ENCODE measurements around the gene MPND. TPM values are rescaled to one million over a fixed set of nuclear protein-coding genes. Genes with fewer than 3 reads are reported as not detected.

MPND gene
- total and polyA plus RNA-seq, 12 donors = 15.2 to 26.6 (median 20.9) TPM

- H3K4me1 ChIP-seq = no peaks in the 10 kb centered on the region
- TF ChIP-seq, protein P1, sequence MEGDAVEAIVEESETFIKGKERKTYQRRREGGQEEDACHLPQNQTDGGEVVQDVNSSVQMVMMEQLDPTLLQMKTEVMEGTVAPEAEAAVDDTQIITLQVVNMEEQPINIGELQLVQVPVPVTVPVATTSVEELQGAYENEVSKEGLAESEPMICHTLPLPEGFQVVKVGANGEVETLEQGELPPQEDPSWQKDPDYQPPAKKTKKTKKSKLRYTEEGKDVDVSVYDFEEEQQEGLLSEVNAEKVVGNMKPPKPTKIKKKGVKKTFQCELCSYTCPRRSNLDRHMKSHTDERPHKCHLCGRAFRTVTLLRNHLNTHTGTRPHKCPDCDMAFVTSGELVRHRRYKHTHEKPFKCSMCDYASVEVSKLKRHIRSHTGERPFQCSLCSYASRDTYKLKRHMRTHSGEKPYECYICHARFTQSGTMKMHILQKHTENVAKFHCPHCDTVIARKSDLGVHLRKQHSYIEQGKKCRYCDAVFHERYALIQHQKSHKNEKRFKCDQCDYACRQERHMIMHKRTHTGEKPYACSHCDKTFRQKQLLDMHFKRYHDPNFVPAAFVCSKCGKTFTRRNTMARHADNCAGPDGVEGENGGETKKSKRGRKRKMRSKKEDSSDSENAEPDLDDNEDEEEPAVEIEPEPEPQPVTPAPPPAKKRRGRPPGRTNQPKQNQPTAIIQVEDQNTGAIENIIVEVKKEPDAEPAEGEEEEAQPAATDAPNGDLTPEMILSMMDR (IDR thresholded peaks at IDR 0.05) = no peak
- H3K27me3 ChIP-seq = peaks cover 0 to 36% (median 21%) of the 10 kb centered on the region in 7 donors
- no peak overlapping the region for H3K4me3 ChIP-seq
- DNase-seq (no peak), ATAC-seq (no peak)
- H3K27ac ChIP-seq = no peak overlapping the region
- no peaks in the 10 kb centered on the region for H3K36me3 ChIP-seq
- intact Hi-C loops (cut with DNase I) = no loop called here
- H3K9me3 ChIP-seq = no peaks in the 10 kb centered on the region
- WGBS, 2 donors = 67 to 68% methylated on average over 27 of the region's 27 CpGs
Observed at GRCh38 chr19:4297901-4298809, 45.2 kb upstream of the MPND start.

DNA sequence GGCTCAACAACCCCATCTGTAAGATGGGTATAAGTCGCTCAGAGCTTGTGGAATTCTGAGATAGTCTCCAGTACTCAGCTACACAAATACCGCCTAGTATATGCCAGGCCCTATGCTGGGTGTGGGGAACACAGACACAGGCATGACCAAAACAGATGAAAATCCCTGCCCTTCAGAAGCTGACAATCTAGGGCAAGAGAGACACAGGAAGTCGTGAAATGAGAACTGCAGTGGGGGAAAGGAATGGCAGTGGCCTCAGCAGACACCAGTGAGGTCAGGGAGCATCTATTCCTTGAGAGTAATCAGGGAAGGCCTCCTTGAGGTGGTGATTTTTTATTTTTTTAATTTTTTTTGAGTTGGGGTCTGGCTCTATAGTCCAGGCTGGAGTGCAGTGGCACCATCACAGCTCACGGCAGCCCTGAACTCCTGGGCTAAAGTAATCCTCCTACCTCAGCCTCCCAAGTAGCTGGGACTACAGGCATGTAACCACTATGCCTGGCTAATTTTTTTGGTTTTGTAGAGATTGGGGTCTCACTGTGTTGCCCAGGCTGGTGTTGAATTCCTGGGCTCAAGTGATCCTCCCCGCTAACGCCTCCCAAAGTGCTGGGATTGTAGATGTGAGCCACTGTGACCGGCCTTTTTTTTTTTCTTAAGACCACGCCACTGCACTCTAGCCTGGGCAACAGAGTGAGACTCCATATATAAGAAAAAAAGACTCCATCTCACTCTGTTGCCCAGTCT is 44.4 kb upstream of the MPND start:
- ATAC-seq (no peak), DNase-seq (no peak)
- Histone ChIP-seq H3K36me3 (no peaks in the 10 kb centered on the region), H3K4me3 (no peak overlapping the region), H3K4me1 (no peaks in the 10 kb centered on the region), H3K9me3 (no peaks in the 10 kb centered on the region), H3K27me3 (peaks cover 0 to 37% (median 22%) of the 10 kb centered on the region in 7 donors), H3K27ac (no peak overlapping the region)
- intact Hi-C loops (cut with DNase I) = no loop called here
- TF ChIP-seq, protein P1 (IDR thresholded peaks at IDR 0.05) = no peak
- 76 to 88% methylated on average over 8 of the region's 8 CpGs for WGBS, 2 donors

DNA sequence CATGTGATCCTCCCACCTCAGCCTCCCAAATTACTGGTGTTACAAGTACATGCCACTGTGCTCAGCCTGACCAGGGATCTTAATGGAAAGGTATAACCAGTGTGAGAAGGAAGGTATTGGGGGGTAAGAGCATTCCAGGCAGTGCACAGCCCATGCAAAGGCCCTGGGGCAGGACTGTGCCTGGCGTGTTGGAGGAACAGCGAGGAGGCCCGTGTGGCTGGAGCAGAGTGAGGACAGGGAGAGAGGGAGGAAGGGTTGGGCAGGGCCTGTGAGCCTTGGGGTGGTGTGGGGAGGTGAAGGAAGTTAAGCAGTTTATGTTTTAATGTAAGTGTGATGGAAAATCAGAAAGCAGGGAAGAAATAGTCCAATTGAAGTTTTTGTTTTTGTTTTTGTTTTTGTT is 42.8 kb upstream of the MPND start:
- TF ChIP-seq, protein P1 (IDR thresholded peaks at IDR 0.05) = no peak
- H3K36me3 ChIP-seq = no peaks in the 10 kb centered on the region
- no peak overlapping the region for H3K27ac ChIP-seq
- peaks cover 0 to 43% (median 30%) of the 10 kb centered on the region in 7 donors for H3K27me3 ChIP-seq
- H3K9me3 ChIP-seq = no peaks in the 10 kb centered on the region
- intact Hi-C loops (cut with DNase I) = no loop called here
- DNase-seq = no peak
- H3K4me3 ChIP-seq = no peak overlapping the region
- no peak for ATAC-seq
- peaks cover 0 to 6% (median 0%) of the 10 kb centered on the region in 9 donors for H3K4me1 ChIP-seq
- WGBS, 2 donors = 90 to 92% methylated on average over 3 of the region's 3 CpGs

DNA sequence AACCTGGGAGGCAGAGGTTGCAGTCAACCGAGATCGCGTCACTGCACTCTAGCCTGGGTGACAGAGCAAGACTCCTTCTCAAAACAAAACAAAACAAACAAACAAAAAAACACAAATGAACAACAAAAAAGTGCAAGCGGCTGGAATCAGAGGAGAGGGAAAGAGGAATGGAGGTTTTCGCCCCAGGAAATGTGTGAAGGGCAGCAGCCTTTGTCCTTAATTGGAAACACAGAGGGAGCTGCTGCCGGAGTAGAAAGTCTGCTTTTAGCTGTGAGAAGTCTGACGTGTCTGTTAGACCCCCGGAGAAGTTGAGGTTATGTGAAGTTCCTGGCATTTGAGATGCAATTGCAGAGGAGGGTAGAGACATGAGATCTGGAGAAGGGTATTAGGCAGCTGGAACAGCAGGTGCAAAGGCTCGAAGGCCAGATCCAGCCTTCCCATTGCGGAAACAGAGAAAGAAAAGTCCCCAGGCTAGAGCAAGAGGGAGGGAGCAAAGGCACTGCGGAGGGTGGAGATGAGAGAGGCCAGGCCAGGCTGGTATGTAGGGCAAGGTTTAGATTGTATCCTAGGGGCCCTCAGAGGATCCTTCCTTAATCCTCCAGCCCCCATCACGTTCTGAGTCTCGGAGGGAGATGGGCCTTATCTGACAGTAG is 41.6 kb upstream of the MPND start:
- ATAC-seq = no peak
- Histone ChIP-seq H3K9me3 (no peaks in the 10 kb centered on the region), H3K27ac (no peak overlapping the region), H3K4me3 (no peak overlapping the region), H3K4me1 (peaks cover 0 to 6% (median 0%) of the 10 kb centered on the region in 9 donors), H3K27me3 (peaks cover 0 to 36% (median 21%) of the 10 kb centered on the region in 7 donors), H3K36me3 (no peaks in the 10 kb centered on the region)
- TF ChIP-seq, protein P1 (IDR thresholded peaks at IDR 0.05) = no peak
- intact Hi-C loops (cut with DNase I) = no loop called here
- 56 to 64% methylated on average over 13 of the region's 13 CpGs for WGBS, 2 donors
- DNase-seq = no peak

Measured in heart right ventricle (tissue), 16 donors.